HG03342 (cell line): Measurements from ENCODE around the gene BAAT.

Experiments
- ATAC-seq: cut with Tn5 transposase; IDR thresholded peaks from one replicate; pipeline ENCODE4 v1.9.1; 2021; ENCODE audit warnings: mild to moderate bottlenecking, moderate library complexity; ENCODE audit not compliant: unreplicated experiment

The BAAT gene

GRCh38 chr9:101324245-101324804 lies 60.5 kb downstream of the BAAT start:
- no peak for ATAC-seq

GRCh38 chr9:101323129-101323528 lies 61.7 kb downstream of the BAAT start:
- ATAC-seq, result no peak

GRCh38 chr9:101317735-101318134 lies 67.1 kb downstream of the BAAT start:
- ATAC-seq, result no peak

GRCh38 chr9:101315112-101315450 lies 69.7 kb downstream of the BAAT start:
- ATAC-seq, result no peak

DNA sequence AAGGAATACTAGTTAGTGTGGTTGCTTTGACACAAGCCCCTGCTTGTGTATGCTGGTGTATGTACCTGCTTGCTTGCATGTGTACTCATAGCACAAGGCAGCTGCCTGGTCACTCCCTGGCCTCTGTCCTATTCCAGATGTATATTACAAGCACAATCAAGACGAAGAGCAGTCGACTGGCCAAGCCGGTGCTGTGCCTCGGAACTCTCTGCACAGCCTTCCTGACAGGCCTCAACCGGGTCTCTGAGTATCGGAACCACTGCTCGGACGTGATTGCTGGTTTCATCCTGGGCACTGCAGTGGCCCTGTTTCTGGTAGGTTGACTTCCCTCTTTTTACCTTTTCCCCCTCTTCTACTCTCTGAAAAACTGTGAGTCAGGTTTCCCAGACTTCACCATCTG lies 72.1 kb downstream of the BAAT start:
- no peak for ATAC-seq

DNA sequence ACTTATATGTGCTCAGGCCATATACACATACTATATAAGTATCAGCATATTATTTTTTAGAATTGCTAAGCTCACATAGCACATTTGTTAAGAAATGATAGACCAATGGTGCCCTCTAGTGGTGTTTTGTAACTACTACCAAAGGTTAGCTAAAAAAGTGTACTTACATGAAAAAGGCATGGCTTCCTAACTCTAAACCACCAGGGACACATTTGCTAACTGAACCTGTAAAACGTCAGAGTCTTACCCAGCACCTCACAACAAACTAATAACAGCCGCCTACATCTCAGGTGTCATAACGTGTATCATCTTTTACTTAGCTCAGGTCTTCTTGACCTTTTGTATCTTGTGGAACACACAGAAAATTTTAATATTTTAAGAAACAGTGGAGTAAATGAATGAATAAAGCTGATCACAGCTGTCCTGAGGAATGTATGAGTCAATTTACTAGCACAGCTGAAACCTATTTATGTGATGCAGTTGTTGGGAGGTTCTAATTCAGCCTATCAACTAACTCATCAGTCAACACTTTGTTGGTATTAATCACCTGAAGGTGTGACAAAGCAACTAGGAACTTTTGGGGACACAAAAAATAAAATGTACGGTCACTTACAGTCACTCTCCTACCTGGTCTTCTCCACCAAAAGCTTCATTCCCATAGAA lies 72.9 kb downstream of the BAAT start:
- peak; percentile 96 for ATAC-seq

GRCh38 chr9:101311191-101311590 lies 73.6 kb downstream of the BAAT start:
- ATAC-seq, result no peak
